Loucy (cell line): ENCODE data around the gene CMTM8.

Experiments used
- H2AFZ ChIP-seq: fragments of 200-600 bp; sonication (generic); 2 replicates; pipeline ENCODE4 v1.6.0; 2016; ENCODE audit warnings: antibody characterized with exemption, mild to moderate bottlenecking, low read length, moderate library complexity
- H3F3A ChIP-seq: fragments of 200-600 bp; 2 replicates; pipeline ENCODE4 v1.6.0; 2016; ENCODE audit warnings: antibody characterized with exemption, low read depth, mild to moderate bottlenecking
- H3K27me3 ChIP-seq: fragments of 200-600 bp; sonication (generic); 2 replicates; pipeline ENCODE4 v1.6.1; 2014; ENCODE audit warnings: low read length, mild to moderate bottlenecking; ENCODE audit not compliant: insufficient read depth, poor library complexity, severe bottlenecking
- H3K36me3 ChIP-seq: fragments of 200-600 bp; sonication (generic); 2 replicates; pipeline ENCODE4 v1.6.1; 2016; ENCODE audit warnings: low read length; ENCODE audit not compliant: insufficient read depth
- H3K4me1 ChIP-seq: fragments of 200-600 bp; sonication (generic); 2 replicates; pipeline ENCODE4 v1.5.1; 2014; ENCODE audit warnings: low read length, mild to moderate bottlenecking; ENCODE audit not compliant: insufficient read depth, poor library complexity, severe bottlenecking
- H3K4me2 ChIP-seq: fragments of 200-600 bp; sonication (generic); 2 replicates; pipeline ENCODE4 v1.6.0; 2014; ENCODE audit warnings: antibody characterized with exemption, low read length, low read depth, mild to moderate bottlenecking; ENCODE audit not compliant: poor library complexity, severe bottlenecking
- H3K4me3 ChIP-seq: fragments of 200-600 bp; sonication (generic); 2 replicates; pipeline ENCODE4 v1.5.1; 2014; ENCODE audit warnings: low read length, mild to moderate bottlenecking, mixed read lengths; ENCODE audit not compliant: poor library complexity, severe bottlenecking
- H3K79me2 ChIP-seq: fragments of 200-600 bp; sonication (generic); 2 replicates; pipeline ENCODE4 v1.6.1; 2014; ENCODE audit warnings: low read length; ENCODE audit not compliant: insufficient read depth
- H3K9ac ChIP-seq: fragments of 200-600 bp; sonication (generic); 2 replicates; pipeline ENCODE4 v1.6.0; 2014; ENCODE audit warnings: mild to moderate bottlenecking, low read depth, low read length, moderate library complexity; ENCODE audit not compliant: poor library complexity, severe bottlenecking
- H3K9me2 ChIP-seq: fragments of 200-600 bp; sonication (generic); replicated peaks from 2 replicates; pipeline ENCODE4 v1.6.1; 2016; ENCODE audit warnings: low read depth, low read length, mixed read lengths
- H3K9me3 ChIP-seq: fragments of 200-600 bp; sonication (generic); 2 replicates; pipeline ENCODE4 v1.6.1; 2014; ENCODE audit warnings: mild to moderate bottlenecking, antibody characterized with exemption, low read length, low read depth; ENCODE audit not compliant: insufficient read depth
- H4K20me1 ChIP-seq: fragments of 200-600 bp; sonication (generic); 2 replicates; pipeline ENCODE4 v1.6.0; 2014; ENCODE audit warnings: antibody characterized with exemption, low read length, mild to moderate bottlenecking; ENCODE audit not compliant: insufficient read depth, poor library complexity, severe bottlenecking
- EZH2phosphoT487 ChIP-seq: fragments of 200-600 bp; IDR thresholded peaks from 2 replicates; pipeline ENCODE4 v1.6.1; 2018; ENCODE audit warnings: antibody characterized with exemption, mild to moderate bottlenecking, moderate library complexity, borderline replicate concordance
- TF ChIP-seq, protein P1 (sequence below): fragments of 200-600 bp; sonication (generic); conservative IDR thresholded peaks from 2 replicates; pipeline ENCODE4 v1.5.1; 2014; ENCODE audit warnings: mild to moderate bottlenecking, antibody characterized with exemption, low read length

CMTM8 gene

DNA sequence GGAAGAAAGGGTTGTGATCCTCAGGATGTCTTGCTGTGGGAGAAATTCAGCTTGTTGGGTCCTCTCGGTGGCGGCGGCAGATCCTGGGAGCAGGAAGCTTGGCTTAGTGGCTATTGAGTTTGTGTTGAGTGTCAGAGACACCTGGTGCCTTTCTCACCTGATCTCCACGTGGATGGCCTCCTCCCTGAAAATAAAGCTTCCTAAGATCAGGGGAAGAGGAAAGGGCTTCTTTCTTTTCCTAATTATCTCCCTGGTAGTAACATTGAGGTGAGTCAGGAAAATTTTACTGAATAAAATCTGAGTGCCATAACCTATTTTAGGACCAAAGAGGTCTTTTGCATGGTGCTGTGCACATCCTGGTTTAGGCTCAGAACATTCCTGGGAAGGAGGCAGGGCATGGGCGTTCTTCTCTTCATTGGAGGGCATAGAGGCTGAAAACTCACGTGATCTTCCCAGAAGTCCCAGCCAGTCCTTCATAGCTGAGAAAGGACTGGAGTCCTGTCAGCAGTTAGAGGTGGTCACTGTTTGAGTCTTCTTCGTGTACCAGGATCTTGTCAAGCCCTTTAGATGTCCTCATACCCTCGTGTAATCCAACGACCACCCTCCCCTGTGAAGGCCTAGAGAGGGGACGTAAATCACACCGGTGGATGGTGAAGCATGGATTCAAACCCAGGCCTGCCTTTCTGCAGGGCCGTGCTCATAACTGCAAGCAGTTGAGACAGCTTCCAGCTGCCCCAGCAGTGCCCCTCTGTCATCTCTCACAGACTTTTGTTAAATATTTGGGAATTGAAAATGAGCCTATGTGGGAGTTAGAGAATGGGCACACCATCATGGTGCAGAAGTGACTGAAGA, 1.1 kb downstream of the CMTM8 start:
- Histone ChIP-seq H4K20me1 (no peaks in the 10 kb centered on the region), H3K79me2 (no peaks in the 10 kb centered on the region), H2AFZ (peak overlapping the region; percentile 91), H3K9me2 (no peaks in the 10 kb centered on the region), H3K9me3 (no peaks in the 10 kb centered on the region), H3K4me3 (peak overlapping the region; percentile 75), H3K4me2 (peak overlapping the region; percentile 65), H3K9ac (peak overlapping the region; percentile 49), H3K27me3 (no peaks in the 10 kb centered on the region), H3F3A (no peaks in the 10 kb centered on the region), H3K36me3 (no peaks in the 10 kb centered on the region), H3K4me1 (peaks cover 8% of the 10 kb centered on the region)
- no peak for TF ChIP-seq EZH2phosphoT487
- TF ChIP-seq, protein P1, sequence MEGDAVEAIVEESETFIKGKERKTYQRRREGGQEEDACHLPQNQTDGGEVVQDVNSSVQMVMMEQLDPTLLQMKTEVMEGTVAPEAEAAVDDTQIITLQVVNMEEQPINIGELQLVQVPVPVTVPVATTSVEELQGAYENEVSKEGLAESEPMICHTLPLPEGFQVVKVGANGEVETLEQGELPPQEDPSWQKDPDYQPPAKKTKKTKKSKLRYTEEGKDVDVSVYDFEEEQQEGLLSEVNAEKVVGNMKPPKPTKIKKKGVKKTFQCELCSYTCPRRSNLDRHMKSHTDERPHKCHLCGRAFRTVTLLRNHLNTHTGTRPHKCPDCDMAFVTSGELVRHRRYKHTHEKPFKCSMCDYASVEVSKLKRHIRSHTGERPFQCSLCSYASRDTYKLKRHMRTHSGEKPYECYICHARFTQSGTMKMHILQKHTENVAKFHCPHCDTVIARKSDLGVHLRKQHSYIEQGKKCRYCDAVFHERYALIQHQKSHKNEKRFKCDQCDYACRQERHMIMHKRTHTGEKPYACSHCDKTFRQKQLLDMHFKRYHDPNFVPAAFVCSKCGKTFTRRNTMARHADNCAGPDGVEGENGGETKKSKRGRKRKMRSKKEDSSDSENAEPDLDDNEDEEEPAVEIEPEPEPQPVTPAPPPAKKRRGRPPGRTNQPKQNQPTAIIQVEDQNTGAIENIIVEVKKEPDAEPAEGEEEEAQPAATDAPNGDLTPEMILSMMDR: no peak

DNA sequence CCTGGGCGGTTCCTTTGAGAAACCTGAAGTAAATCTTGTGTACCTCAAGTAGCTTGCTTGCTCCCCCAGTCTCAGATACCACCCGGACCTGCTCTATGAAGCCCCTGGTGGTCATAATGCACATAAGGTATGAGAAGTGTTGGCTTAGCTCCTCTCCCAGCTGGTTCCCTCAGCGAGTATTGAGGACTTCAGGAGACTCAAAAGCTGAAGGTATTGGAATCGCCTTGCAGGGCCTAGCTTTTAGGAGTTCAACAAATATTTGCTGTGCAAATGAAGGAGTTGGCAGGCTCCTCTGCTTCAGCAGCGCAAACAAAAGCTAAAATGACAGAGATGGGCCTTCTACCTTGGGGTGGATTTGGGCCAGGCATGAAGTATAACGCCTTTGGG, 1.7 kb downstream of the CMTM8 start:
- no peak overlapping the region for H2AFZ ChIP-seq
- H3K4me3 ChIP-seq: peak overlapping the region; percentile 75
- peaks cover 10% of the 10 kb centered on the region for H3K4me1 ChIP-seq
- no peaks in the 10 kb centered on the region for H3F3A ChIP-seq
- TF ChIP-seq EZH2phosphoT487: no peak
- TF ChIP-seq, protein P1: peak; percentile 82
- H3K9me3 ChIP-seq: no peaks in the 10 kb centered on the region
- H3K4me2 ChIP-seq: peak overlapping the region; percentile 65
- H3K9ac ChIP-seq: no peak overlapping the region
- no peaks in the 10 kb centered on the region for H3K27me3 ChIP-seq
- no peaks in the 10 kb centered on the region for H4K20me1 ChIP-seq
- H3K9me2 ChIP-seq: no peaks in the 10 kb centered on the region
- no peaks in the 10 kb centered on the region for H3K79me2 ChIP-seq
- no peaks in the 10 kb centered on the region for H3K36me3 ChIP-seq

DNA sequence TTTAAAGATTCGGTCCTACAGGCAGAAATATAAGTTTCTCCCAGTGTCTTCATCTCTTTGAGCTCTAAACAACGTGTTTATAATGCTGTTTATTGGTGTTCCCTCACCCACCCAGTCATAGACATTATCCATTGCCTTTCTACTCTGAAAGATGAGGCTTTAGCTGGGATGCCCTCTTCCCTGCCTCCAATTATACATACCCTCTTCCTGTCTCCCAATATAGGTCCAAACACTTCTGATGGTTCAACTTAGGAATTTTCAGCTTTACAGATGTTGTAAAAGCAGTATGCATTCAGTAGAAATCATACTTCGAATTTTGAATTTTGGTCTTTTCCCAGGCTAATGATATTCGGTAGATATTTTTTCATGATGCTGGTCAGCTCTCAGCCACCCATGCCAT, 2.6 kb downstream of the CMTM8 start:
- Histone ChIP-seq H3K4me2 (no peak overlapping the region), H3K9ac (no peak overlapping the region), H3K4me1 (peaks cover 16% of the 10 kb centered on the region), H4K20me1 (no peaks in the 10 kb centered on the region), H3K9me3 (no peaks in the 10 kb centered on the region), H3F3A (no peaks in the 10 kb centered on the region), H2AFZ (no peak overlapping the region), H3K27me3 (no peaks in the 10 kb centered on the region), H3K79me2 (no peaks in the 10 kb centered on the region), H3K9me2 (no peaks in the 10 kb centered on the region), H3K4me3 (no peak overlapping the region), H3K36me3 (no peaks in the 10 kb centered on the region)
- TF ChIP-seq EZH2phosphoT487: no peak
- TF ChIP-seq, protein P1: no peak
